Ovary (tissue), 3 donors: ENCODE measurements around the gene KCNJ16.

Source experiments
- EP300 ChIP-seq: sonication (generic); formaldehyde crosslinking; IDR thresholded peaks from one replicate; pipeline ENCODE4 v1.6.1; 2017; ENCODE audit warnings: antibody characterized with exemption
- POLR2A ChIP-seq: fragments of 450-650 bp; IDR thresholded peaks from one replicate; pipeline ENCODE4 v1.6.1; 2017; ENCODE audit warnings: antibody characterized with exemption, mild to moderate bottlenecking, moderate library complexity
- TF ChIP-seq, protein P1 (sequence below), 3 donors: fragments of 450-650 bp in 2 of 3; fragments of 200-600 bp in 1 of 3; IDR thresholded peaks; one replicate each; pipeline versions ENCODE4 v1.5.1 to v1.8.0; 2016 to 2022; ENCODE audit warnings: antibody characterized with exemption in 3 of 3, mild to moderate bottlenecking in 1 of 3
- donor health status: DM: no; HTN: no; CAD: no.

DNA sequence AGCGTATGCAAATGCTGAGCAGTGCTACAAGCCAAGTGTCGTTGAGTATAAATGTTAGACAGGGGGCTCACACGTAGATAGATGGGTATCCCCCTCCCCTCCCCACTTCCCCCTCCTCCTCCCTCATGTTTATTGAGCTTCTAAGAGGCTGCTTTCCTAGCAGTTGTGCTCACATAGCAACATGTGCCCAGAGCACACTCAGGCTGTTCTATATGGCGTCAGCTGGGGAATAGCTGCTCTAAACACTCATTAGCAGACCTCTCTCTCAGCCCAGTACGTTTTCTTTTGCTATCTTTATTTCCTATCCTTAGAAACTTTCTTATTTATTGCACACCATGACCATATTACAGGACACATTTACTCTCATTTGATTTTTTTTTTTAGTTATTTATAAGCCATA, 96.1 kb downstream of the KCNJ16 start:
- TF ChIP-seq, protein P1, sequence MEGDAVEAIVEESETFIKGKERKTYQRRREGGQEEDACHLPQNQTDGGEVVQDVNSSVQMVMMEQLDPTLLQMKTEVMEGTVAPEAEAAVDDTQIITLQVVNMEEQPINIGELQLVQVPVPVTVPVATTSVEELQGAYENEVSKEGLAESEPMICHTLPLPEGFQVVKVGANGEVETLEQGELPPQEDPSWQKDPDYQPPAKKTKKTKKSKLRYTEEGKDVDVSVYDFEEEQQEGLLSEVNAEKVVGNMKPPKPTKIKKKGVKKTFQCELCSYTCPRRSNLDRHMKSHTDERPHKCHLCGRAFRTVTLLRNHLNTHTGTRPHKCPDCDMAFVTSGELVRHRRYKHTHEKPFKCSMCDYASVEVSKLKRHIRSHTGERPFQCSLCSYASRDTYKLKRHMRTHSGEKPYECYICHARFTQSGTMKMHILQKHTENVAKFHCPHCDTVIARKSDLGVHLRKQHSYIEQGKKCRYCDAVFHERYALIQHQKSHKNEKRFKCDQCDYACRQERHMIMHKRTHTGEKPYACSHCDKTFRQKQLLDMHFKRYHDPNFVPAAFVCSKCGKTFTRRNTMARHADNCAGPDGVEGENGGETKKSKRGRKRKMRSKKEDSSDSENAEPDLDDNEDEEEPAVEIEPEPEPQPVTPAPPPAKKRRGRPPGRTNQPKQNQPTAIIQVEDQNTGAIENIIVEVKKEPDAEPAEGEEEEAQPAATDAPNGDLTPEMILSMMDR (IDR thresholded peaks at IDR 0.05): no peak
- TF ChIP-seq EP300 (no peak), POLR2A (no peak)
